Measurements from ENCODE around the gene CIROP. TPM values are rescaled to one million over a fixed set of nuclear protein-coding genes. Genes with fewer than 3 reads are reported as not detected.

The CIROP gene
- total and polyA plus RNA-seq, 9 of the 15 experiments (the other 6 are each of a cell fraction or from before 2014, with no cell fraction given), result not detected

DNA sequence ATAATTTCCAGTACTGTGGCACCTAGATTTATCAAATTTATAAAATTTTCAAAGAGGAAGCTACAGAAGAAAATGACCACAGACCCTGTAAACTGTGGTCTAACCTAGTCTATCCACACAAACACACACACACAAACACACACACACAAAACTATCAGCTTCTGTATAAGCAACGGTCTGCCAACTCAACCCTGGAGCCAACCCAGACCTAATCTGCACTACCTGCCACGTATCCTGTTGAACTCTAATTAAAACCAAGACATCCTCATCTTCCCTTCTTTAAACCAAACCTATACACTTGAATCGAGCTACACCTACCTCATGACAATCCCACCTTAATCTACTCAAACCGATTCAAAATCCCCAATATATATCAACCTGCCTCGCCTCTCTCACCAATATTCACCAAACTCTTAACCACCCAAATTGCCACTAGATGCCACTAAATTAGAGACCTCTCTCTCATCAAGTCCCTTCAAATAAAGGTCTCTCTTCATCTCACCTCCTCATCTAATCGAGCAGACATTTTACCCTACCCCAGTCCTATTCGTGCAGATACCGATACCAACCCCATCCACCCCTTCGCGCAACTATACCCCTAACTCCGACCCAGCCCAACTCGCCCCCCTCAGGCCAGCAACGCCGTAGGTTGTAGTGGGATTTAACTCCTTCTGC is 10.7 kb downstream of the CIROP start (continued):
- TF ChIP-seq, protein P1, sequence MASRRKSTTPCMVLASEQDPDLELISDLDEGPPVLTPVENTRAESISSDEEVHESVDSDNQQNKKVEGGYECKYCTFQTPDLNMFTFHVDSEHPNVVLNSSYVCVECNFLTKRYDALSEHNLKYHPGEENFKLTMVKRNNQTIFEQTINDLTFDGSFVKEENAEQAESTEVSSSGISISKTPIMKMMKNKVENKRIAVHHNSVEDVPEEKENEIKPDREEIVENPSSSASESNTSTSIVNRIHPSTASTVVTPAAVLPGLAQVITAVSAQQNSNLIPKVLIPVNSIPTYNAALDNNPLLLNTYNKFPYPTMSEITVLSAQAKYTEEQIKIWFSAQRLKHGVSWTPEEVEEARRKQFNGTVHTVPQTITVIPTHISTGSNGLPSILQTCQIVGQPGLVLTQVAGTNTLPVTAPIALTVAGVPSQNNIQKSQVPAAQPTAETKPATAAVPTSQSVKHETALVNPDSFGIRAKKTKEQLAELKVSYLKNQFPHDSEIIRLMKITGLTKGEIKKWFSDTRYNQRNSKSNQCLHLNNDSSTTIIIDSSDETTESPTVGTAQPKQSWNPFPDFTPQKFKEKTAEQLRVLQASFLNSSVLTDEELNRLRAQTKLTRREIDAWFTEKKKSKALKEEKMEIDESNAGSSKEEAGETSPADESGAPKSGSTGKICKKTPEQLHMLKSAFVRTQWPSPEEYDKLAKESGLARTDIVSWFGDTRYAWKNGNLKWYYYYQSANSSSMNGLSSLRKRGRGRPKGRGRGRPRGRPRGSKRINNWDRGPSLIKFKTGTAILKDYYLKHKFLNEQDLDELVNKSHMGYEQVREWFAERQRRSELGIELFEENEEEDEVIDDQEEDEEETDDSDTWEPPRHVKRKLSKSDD (conservative IDR thresholded peaks at IDR 0.05; ENCODE audit: low read length), result no peak
- TF ChIP-seq RAD21 (CRISPR knock-in tag; conservative IDR thresholded peaks at IDR 0.05 in 1 of 2, IDR thresholded peaks at IDR 0.05 in 1 of 2) (0 out of 4 replicates have a peak, but pooled peaks of 1 of the 2 experiments have one; percentile 13), FOXK2 (conservative IDR thresholded peaks at IDR 0.05 in 1 of 2, IDR thresholded peaks at IDR 0.05 in 1 of 2; ENCODE audit: low read depth in 2 of 2) (peak in 1 of 2 experiments; percentile 56; a peak in 2 of 4 replicates), ARID2 (IDR thresholded peaks at IDR 0.05) (peak; percentile 85), ZC3H8 (IDR thresholded peaks at IDR 0.05) (peak; percentile 62; the same call in 1 of the 2 replicates), CBX1 (IDR thresholded peaks at IDR 0.05; ENCODE audit: low read depth) (no peak), ESRRA (IDR thresholded peaks at IDR 0.05; ENCODE audit: borderline replicate concordance, low read depth) (no peak), HDGF (IDR thresholded peaks at IDR 0.05) (peak; percentile 86), STAG1 (CRISPR knock-in tag; IDR thresholded peaks at IDR 0.05; ENCODE audit: borderline replicate concordance) (no peak), EP400 (IDR thresholded peaks at IDR 0.05) (peak; percentile 44; the same call in 1 of the 2 replicates), ZNF644 (tag; IDR thresholded peaks at IDR 0.05; ENCODE audit: low read depth) (no peak), TOE1 (IDR thresholded peaks at IDR 0.05; ENCODE audit: borderline replicate concordance) (0 out of 2 replicates have a peak, but pooled peaks have one; percentile 61), TOE1 (CRISPR knock-in tag; IDR thresholded peaks at IDR 0.05; ENCODE audit: borderline replicate concordance, low read depth) (no peak)
- TF ChIP-seq, protein P2, sequence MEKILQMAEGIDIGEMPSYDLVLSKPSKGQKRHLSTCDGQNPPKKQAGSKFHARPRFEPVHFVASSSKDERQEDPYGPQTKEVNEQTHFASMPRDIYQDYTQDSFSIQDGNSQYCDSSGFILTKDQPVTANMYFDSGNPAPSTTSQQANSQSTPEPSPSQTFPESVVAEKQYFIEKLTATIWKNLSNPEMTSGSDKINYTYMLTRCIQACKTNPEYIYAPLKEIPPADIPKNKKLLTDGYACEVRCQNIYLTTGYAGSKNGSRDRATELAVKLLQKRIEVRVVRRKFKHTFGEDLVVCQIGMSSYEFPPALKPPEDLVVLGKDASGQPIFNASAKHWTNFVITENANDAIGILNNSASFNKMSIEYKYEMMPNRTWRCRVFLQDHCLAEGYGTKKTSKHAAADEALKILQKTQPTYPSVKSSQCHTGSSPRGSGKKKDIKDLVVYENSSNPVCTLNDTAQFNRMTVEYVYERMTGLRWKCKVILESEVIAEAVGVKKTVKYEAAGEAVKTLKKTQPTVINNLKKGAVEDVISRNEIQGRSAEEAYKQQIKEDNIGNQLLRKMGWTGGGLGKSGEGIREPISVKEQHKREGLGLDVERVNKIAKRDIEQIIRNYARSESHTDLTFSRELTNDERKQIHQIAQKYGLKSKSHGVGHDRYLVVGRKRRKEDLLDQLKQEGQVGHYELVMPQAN (IDR thresholded peaks at IDR 0.05; ENCODE audit: borderline replicate concordance), result peak; percentile 75
- TF ChIP-seq, protein P3, sequence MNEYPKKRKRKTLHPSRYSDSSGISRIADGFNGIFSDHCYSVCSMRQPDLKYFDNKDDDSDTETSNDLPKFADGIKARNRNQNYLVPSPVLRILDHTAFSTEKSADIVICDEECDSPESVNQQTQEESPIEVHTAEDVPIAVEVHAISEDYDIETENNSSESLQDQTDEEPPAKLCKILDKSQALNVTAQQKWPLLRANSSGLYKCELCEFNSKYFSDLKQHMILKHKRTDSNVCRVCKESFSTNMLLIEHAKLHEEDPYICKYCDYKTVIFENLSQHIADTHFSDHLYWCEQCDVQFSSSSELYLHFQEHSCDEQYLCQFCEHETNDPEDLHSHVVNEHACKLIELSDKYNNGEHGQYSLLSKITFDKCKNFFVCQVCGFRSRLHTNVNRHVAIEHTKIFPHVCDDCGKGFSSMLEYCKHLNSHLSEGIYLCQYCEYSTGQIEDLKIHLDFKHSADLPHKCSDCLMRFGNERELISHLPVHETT (CRISPR knock-in tag; conservative IDR thresholded peaks at IDR 0.05 in 1 of 2, IDR thresholded peaks at IDR 0.05 in 1 of 2), result peak in 1 of 2 experiments; percentile 50; a peak in 1 of 4 replicates

Data from K562 (cell line).